Endometrium (tissue), 2 donors: ENCODE results near the gene RRM2.

Experiments used
- FAIRE-seq: peaks from 2 replicates; lab custom pipeline; 2012; peaks lifted over from hg19 to GRCh38; lab: Jason Lieb, UNC
- donor health status: control.
- donor health status: control.

The RRM2 gene

GRCh38 chr2:10172033-10172871 is 49.7 kb downstream of the RRM2 start:
- no peak for FAIRE-seq

GRCh38 chr2:10173258-10174005 is 50.9 kb downstream of the RRM2 start:
- FAIRE-seq: no peak

GRCh38 chr2:10174173-10174572 is 51.6 kb downstream of the RRM2 start:
- no peak for FAIRE-seq

GRCh38 chr2:10175441-10175840 is 52.9 kb downstream of the RRM2 start:
- no peak for FAIRE-seq

- no peak for FAIRE-seq
Observed at GRCh38 chr2:10178751-10179150, 56.2 kb downstream of the RRM2 start.

- no peak for FAIRE-seq
Observed at GRCh38 chr2:10179422-10179821, 56.9 kb downstream of the RRM2 start.

GRCh38 chr2:10180229-10180628 is 57.7 kb downstream of the RRM2 start:
- FAIRE-seq: no peak
